Panc1 (cell line): Measurements from ENCODE around the gene WDR7.

Source experiments
- CTCF ChIP-seq: fragments of 450-650 bp; IDR thresholded peaks from 2 replicates; pipeline ENCODE4 v1.5.1; 2017; ENCODE audit warnings: mild to moderate bottlenecking
- POLR2AphosphoS5 ChIP-seq: IDR thresholded peaks from 2 replicates; pipeline ENCODE4 v1.6.1; 2012; ENCODE audit warnings: mild to moderate bottlenecking, low read depth, low read length, moderate library complexity
- REST ChIP-seq, 2 experiments: IDR thresholded peaks; 2 replicates each; pipeline ENCODE4 v1.6.1; 2011 to 2012; ENCODE audit warnings: low read depth in 2 of 2, control low read depth in 1 of 2, low read length in 1 of 2, mild to moderate bottlenecking in 1 of 2, moderate library complexity in 1 of 2; ENCODE audit not compliant: insufficient read depth in 1 of 2
- TCF7L2 ChIP-seq: IDR thresholded peaks from 2 replicates; pipeline ENCODE4 v1.6.1; 2011; ENCODE audit warnings: mild to moderate bottlenecking, low read depth, low read length, inconsistent platforms

- TF ChIP-seq CTCF = no peak
- no peak for TF ChIP-seq POLR2AphosphoS5
- no peak for TF ChIP-seq REST (IDR thresholded peaks at IDR 0.05; ENCODE audit: insufficient read depth in 1 of 2, low read depth in 2 of 2, low read length in 1 of 2)
- TF ChIP-seq TCF7L2 = no peak
These were observed 25.5 kb downstream of the WDR7 start for GRCh38 chr18:56676639-56677038.
